NCI-H1092 (cell line): ENCODE data around the gene CTDP1.
"Not testable (repeated sequence)": the region's sequence is repeated elsewhere in the genome, so short reads cannot be mapped to it uniquely, and the experiment has no call there.

ENCODE experiments used
- DNase-seq: peaks from one replicate; lab custom pipeline; 2025; lab: John Stamatoyannopoulos, UW

Gene CTDP1

DNA sequence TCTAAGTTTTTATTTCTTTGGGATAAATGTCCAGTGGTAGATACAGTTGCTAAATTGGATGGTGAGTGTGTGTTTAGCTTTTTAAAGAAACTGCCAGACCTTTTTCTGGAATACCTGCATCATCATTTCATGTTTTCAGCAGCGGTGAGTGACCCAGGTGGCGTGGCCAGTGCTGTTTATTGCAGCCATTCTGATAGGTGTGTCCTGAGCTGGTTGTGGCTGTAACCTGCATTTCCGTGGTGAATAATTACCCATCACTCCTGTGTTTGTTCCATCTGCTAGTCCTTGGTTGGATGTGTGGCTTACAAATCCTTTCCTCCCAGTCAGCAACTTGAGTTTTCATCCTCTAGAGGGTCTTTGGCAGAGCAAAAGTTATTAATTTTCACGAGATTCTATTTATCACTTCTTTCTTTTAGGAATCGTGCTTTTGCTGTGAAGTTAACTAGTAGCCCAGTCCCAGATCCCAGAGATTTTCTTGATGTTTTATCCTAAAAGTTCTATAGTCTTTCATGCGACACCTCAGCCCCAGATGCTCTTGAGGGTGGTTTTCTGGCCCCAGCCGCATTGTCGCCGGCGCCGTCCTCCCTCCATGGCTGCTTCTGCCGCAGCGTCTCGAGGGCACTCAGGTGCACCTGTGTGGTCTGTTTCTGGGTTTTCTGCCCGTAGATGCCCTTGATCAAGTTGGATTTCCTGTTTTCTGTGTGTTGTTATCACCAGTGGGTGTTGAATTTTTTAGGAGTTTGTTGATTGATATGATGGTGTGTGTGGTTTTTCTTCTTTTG, 44.9 kb downstream of the CTDP1 start:
- no peak for DNase-seq

DNA sequence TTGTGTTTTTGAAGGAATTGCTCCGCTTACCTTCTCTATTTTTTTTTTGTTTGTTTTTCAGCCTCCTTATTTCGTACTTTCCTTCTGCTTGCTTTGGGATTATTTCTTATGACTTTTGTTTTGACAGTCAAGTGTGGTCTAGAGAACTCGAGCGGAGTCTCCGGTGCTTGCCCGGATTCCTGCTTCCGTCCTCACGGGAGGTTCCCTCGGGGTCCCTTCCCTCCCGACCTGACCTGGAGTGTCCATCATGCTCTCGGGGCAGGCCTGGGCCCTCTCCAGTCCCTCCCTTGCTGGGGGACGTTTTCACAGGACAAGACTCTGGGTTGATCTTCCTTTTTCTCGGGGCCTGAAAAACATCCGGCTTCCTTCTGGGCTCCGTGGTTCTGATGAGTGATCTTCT, 45.9 kb downstream of the CTDP1 start:
- DNase-seq, result no peak

DNA sequence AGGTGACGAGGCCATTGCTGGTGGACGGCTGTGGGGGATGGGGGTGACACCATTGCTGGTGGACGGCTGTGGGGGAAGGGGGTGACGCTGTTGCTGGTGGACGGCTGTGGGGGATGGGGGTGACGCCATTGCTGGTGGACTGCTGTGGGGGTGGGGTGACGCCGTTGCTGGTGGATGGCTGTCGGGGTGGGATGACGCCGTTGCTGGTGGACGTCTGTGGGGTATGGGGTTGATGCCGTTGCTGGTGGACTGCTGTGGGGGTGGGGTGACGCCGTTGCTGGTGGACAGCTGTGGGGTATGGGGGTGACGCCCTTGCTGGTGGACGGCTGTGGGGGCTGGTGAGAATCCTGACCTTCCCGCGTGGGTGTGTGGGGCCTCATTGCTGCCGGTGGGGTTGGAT, 47.1 kb downstream of the CTDP1 start:
- no peak for DNase-seq

DNA sequence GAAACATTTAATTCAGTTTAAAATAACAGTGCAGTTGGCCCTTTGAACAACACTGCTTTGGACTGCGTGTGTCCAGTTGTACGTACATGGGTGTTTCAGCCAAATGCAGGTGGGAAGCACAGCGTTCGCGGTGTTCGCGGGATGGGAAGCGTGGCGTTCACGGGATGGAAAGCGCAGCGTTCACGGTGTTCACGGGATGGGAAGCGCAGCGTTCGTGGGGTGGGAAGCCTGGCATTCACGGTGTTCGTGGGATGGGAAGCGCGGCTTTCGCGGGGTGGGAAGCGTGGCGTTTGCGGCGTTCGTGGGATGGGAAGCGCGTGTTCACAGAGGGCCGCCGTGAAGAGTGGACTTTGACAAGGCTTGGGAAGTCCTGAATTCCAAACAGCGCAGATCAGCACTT, 47.6 kb downstream of the CTDP1 start:
- no peak for DNase-seq

DNA sequence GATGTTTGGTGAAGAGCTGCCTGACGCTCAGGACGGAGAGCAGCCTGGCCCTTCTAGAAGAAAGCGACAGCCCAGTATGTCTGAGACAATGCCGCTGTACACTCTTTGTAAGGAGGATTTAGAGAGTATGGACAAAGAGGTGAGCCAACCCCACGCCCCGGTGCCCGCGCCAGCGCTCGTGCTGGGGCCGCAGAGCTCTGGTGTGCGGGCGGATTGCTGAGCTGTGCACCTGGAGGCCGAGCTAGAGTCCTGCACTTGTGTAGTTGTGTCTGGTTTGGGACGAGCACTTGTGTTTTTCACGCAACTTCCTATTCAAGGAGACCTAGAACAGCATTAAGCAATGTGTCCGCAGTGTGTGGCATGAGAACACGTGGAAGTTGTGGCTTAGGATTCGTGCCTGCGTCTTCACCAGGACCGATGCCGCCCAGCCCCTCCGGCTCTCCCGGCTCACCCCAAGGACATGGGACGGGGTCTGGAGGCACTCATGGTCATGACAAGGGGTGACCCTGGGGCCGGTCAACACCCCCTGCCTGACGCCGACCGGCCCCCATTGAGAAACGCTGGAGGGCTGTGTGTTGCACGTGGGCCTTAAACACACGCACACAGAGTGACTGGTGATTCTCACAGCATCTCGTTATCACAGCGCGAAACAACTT, 49.5 kb downstream of the CTDP1 start:
- no peak for DNase-seq

DNA sequence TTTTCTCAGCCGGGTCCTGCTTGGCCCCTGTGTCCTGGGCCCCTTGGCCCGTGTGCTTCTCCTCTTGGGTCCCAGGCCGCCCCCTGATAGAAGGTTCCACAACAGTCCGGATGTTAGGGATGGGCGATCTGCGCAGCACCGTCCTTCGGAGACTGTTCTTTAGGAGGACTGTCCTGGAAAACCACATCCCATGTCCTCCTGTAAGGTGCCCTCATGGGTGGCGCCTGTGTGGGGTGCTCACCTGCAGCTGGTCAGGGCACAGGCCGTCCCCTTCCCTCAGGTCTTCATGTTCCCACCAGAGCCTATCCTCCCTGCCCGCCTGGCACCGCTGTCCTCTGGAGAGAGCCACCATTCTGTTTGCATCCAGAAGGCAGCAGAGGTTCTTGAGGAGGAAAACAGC, 50.0 kb downstream of the CTDP1 start:
- no peak for DNase-seq

DNA sequence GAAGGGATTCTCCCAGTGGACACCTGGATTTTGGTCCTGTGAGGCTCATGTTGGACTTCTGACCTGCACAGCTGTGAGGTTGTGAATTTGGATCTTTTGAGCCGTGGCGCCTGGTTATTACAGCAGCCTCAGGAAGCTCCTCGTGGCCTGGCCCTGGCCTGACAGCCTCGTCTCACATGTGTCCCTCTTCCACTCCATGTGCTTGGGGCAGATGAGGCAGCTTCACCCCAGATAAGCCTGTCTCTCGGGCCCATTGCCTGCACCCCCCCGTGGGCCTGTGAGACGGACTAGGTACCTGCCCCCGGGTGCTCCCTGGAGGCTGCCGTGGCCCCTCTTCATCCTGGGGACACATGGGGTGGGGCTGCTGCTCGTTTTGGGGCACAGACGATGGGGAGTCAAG, 51.2 kb downstream of the CTDP1 start:
- DNase-seq, result no peak

DNA sequence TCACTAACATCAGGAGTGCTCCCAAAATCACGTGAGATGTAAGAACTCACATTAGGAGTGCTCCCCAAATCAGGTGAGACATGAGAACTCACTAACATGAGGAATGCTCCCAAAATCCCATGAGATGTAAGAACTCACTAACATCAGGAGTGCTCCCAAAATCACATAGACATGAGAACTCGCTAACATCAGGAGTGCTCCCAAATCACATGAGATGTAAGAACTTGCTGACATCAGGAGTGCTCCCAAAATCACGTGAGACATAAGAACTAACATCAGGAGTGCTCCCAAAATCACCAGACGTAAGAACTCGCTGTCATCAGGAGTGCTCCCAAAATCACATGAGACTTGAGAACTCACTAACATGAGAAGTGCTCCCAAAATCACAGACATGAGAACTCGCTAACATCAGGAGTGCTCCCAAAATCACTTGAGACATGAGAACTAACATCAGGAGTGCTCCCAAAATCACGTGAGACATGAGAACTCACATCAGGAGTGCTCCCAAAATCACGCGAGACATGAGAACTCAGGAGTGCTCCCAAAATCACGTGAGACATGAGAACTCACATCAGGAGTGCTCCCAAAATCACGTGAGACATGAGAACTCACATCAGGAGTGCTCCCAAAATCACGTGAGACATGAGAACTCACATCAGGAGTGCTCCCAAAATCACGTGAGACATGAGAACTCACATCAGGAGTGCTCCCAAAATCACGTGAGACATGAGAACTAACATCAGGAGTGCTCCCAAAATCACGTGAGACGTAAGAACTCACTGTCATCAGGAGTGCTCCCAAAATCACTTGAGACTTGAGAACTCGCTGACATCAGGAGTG, 52.5 kb downstream of the CTDP1 start:
- not testable (repeated sequence) for DNase-seq

DNA sequence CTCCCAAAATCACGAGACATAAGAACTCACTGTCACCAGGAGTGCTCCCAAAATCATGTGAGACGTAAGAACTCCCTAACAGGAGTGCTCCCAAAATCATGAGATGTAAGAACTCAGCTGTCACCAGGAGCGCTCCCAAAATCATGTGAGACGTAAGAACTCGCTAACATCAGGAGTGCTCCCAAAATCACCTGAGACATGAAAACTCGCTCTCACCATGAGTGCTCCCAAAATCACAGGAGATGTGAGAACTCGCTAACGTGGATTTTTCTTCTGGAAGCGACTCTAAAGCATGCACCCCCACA, 53.1 kb downstream of the CTDP1 start:
- no peak for DNase-seq

DNA sequence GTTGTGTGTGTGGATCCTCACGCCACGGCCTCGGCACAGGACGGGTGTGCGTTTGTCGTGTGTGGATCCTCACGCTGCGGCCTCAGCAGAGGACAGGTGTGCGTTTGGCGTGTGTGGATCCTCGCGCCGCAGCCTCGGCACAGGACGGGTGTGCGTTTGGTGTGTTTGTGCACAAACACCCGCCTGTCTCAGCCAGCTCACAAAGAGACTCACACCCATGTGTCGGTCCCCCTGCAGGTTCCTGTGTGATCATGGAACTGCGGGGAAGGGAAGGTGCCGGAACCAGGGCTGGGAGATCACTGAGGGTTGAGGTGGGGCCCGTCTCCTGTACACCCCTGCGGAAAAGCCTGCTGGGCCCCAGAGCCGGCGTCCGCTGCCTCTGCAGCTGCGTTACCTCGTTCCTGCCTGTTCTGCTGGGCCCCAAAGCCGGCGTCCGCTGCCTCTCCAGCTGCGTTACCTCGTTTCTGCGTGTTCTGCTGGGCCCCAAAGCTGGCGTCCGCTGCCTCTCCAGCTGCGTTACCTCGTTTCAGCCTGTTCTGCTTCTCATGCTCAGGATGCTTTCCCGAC, 53.6 kb downstream of the CTDP1 start:
- no peak for DNase-seq

DNA sequence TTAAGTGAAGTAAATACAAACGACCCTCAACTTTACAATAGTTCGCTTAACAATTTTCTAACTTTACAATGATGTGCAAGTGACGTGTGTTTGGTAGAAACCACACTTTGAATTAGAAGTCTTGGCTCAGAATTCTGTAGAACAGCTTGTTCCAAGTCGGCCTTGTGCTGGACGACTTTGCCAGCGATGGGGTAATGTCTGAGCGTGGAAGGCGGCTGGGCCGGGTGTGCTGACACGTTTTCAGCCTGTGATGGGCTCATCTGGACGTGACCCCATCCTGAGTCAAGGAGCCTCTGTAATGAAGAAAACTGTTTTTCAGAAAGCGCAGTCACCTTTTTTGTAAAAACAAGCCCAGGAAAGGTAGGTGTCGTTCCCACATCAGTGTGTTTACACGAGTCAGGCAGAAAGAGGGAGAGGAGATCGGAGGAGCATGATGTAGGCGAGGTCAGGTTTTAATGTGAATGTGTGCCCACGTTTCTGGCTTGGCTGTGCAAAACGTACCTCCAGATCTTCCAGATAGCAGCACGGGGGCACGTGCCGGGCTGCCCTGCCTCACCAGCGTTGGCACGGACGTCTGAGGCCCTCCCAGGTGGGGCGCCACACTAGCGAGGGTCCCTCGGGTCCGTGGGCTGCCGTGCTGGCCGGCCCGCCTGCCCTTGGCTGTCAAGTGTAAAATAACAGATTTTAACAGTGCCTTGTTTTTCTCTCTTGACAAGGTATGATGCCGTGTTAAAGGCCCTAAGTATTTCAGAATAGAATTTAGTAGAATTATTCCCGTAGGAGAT, 54.6 kb downstream of the CTDP1 start:
- DNase-seq, result no peak

DNA sequence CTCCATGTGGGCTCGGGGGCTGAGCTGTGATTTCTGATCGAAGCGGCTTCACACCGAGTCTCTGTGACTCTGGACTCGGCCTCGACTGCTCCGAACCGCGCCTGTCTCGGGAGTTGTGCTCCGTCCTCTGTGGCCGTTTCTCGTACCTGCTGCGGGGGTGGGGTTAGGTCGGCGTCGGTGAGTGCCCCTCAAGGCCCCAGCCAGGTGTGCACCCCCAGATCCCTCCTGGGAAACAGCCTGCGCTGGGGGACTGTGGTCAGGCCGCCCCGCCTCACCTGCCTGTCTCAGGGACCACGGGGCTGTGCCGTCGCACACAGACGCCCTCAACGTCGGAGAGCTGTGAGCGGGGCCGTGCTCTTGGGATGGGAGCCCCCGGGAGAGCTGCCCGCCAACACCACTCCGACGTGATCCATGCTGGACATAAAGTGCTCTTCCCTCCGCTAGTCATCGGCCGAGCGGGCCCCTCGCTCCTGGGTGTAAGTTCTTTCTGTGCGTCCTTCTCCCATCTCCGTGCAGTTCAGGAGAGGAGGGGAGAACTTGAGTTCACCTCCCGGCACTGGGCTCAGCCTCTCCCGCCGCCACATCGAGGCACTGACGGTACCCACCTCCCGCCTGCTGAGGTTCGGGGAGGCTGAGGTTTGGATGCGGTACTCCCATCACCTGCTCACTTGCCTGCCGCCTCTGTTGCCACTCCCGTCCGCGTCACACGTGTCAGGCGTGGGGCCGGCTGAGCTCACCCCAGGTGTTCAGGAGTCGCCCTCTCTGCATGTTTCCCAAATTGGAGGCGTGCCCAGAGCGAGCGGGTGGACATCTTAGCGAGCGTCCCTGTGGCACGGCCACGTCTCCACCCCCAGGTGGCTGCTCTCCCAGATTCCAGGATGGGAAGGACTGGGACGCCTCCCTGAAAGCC, 55.7 kb downstream of the CTDP1 start:
- DNase-seq, result no peak

DNA sequence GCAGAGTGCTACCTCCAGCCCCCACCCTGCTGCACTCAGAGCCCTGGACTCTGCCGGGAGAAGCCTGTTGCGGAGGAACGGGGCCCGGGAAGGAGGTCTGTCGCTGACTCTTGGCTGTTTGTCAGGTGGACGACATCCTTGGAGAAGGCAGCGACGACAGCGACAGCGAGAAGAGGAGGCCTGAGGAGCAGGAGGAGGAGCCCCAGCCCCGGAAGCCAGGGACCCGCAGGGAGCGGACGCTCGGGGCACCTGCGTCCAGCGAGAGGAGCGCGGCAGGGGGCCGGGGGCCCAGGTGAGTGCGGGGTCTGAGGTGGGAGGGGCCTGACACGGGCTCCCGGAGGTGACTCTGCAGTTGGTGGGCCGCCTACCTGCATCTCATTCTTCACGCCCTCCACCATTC, 56.6 kb downstream of the CTDP1 start:
- no peak for DNase-seq

DNA sequence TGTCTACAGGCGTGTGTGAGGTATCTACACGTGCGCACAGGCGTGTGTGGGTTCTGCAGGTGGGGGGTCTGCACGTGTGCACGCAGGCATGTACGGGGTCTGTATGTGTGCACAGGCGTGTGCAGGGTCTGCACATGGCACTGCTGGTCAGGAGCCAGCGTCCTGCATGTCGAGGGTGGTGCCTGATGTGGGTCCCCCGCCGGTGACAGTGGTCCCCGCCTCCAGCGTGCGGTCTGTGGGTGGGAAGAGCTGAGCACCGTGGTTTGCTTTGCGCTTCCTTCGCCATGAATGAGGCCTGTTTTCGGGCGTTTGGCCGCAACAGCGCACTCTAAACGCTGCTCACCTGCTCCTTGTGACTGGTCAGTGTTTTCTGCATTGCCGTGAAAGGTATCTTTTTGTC, 57.2 kb downstream of the CTDP1 start:
- DNase-seq, result no peak

DNA sequence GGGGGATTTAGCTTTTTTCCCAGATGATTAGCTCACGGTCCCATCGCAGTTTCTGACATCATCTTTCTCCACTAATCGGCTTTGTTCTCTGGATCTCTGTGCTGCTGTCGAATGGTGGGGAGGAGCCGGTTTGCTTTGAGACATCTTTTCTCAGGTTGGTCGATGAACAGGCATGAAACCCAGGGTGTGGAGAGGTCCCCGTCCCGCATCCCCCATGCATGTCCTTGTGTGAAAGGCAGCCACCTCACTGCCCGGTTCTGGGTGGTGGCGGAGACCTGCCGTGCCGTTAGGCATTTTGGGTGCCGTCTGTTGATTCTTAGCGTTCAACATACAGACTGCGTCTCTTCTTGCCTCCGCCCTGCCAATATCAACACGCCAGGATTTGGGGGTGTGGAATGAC, 57.8 kb downstream of the CTDP1 start:
- DNase-seq, result no peak

DNA sequence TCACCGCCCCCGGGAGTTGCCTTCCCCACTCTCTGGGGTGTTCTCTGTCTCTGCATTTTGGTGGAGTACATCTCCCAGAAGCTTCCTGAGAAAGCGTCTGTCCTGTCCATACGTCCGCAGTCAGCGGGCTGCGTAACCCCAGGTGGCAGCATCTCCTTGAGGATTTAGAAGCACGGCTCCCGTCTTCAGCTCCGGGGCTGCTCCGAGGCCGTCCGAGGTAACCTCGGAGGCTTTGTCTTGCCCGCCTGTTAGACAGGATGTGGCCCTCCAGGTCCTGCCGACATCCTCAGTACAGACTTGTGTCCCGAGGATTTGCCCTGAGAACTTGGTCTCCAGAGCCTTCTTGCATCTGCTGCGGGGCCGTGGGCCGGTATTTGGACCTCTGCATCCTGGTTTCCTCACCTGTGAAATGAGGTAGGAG, 58.4 kb downstream of the CTDP1 start:
- no peak for DNase-seq

DNA sequence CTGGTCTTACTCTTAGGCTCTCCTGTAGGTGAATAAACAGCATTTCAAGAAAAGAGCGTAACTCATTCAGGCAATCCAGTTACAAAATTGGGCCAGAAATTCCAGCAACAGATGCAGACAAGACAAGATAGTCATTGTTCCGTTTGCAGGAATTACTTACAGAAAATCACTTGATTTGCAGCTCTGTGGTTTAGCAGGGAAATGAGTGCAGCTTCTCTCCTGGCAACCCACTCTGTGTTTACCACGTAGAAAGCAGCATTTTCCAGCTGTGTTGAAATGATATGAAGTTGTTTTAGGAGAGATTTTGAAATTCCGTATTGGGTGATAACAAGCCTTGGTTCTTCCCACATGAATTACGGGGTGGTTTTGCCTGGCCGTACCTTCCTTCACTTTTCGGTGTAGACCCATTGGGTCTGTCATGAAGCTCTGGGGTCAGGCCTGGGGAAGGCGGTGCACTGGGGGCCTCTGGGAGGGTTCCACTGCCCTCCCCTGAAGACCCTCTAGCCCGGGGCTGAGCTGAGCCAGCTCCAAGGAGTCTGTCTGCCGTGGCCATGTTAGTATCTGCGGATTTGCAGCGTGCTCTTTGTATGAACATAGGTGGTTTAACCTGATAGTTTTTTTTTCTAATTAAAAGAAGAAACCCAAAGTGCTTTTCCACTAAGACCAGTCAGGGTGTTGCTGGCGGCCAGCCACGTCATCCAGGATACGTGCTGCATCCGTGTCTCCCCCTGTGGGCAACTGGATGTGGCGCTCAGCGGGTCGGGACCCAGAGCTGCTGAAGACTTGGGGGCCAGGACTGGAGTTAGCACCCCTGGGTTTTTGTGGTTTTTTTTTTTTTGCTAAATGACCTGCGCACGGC, 59.2 kb downstream of the CTDP1 start:
- DNase-seq, result no peak

DNA sequence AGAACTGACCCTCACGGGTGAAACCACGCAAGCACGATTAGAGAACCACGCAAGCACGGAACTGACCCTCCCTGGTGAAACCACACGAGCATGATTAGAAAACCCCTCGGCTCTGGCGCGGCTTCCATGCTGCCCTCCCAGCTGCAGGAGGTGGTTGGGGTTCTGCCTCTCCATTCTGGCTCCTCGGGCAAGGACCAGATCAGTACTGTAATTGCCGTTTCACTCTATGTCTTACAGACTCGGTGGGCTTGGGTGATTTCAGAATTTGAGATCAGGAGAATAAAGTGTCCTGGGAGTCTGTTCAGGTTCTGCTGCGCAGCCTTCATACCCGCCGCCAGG, 59.8 kb downstream of the CTDP1 start:
- no peak for DNase-seq

DNA sequence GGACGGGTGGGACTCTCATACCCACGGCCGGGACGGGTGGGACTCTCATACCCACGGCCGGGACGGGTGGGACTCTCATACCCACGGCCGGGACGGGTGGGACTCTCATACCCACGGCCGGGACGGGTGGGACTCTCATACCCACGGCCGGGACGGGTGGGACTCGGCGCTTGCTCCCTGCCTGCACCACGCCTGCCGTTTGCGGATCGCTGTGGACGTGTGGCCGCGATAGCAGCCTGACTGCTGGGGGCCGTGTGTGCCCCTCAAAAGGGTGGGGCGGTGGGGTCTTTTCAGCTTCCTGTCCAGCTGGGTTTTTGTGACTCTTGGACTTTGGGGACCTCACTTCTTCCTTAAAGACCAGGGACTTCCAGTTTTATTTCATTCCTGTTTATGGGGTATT, 60.4 kb downstream of the CTDP1 start:
- not testable (repeated sequence) for DNase-seq
